ENCODE measurements around the gene CSGALNACT2.
A peak's percentile ranks its signal among the peaks of the same experiment; 100 is the strongest.

CSGALNACT2 gene

DNA sequence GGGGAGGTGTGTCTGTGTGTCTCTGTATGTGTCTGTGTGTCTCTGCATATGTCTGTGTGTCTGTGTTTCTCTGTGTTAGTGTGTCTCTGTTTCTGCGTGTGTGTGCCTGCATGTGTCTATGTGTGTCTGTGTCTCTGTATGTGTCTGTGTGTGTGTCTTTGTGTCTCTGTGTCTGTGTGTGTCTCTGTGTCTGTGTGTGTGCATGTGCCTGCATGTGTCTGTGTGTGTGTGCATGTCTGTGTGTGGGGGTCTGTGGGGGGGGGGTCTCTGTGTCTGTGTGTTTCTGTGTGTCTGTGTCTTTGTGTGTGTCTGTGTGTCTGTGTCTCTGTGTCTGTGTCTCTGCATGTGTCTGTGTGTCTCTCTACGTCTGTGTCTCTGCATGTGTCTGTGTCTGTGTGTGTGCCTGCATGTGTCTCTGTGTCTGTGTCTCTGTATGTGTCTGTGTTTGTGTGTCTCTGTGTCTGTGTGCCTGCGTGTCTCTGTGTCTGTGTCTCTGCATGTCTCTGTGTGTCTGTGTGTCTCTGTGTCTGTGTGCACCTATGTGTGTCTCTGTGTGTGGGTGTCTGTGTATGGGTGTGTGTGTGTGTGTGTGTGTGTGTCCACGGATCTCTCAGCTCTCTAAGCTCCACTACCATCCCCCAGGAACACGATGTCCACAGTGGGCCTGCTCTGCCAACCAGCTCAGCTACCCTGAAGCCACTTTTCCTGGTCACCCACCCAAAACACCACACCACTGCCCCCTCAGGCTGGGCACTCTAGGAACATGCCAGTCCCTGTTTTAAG, 87.0 kb downstream of the CSGALNACT2 start:
- TF ChIP-seq POLR2A (IDR thresholded peaks at IDR 0.05; ENCODE audit: low read length): no peak
- no peak for TF ChIP-seq GATA1 (IDR thresholded peaks at IDR 0.05; ENCODE audit: low read depth, low read length)
- no peak for DNase-seq

GRCh38 chr10:43225787-43226153, 87.5 kb downstream of the CSGALNACT2 start:
- no peak for DNase-seq

GRCh38 chr10:43226441-43226840, 88.2 kb downstream of the CSGALNACT2 start:
- TF ChIP-seq POLR2A (IDR thresholded peaks at IDR 0.05; ENCODE audit: low read length): no peak
- no peak for TF ChIP-seq GATA1 (IDR thresholded peaks at IDR 0.05; ENCODE audit: low read depth, low read length)
- DNase-seq: no peak

More at GRCh38 chr10:43225787-43226153, 87.5 kb downstream of the CSGALNACT2 start:
- TF ChIP-seq POLR2A (IDR thresholded peaks at IDR 0.05; ENCODE audit: low read length): no peak
- no peak for TF ChIP-seq GATA1 (IDR thresholded peaks at IDR 0.05; ENCODE audit: low read depth, low read length)

- no peak for TF ChIP-seq GATA1 (IDR thresholded peaks at IDR 0.05; ENCODE audit: low read depth, low read length)
- no peak for TF ChIP-seq POLR2A (IDR thresholded peaks at IDR 0.05; ENCODE audit: low read length)
- no peak for DNase-seq
Measured at GRCh38 chr10:43226851-43227845, 88.9 kb downstream of the CSGALNACT2 start.

- no peak for TF ChIP-seq GATA1 (IDR thresholded peaks at IDR 0.05; ENCODE audit: low read depth, low read length)
- no peak for TF ChIP-seq POLR2A (IDR thresholded peaks at IDR 0.05; ENCODE audit: low read length)
- DNase-seq: no peak
Measured at GRCh38 chr10:43227911-43228782, 89.9 kb downstream of the CSGALNACT2 start.

- no peak for DNase-seq
- TF ChIP-seq POLR2A (IDR thresholded peaks at IDR 0.05; ENCODE audit: low read length): no peak
Measured at GRCh38 chr10:43228783-43229207, 90.5 kb downstream of the CSGALNACT2 start.

GRCh38 chr10:43229208-43230061, 91.2 kb downstream of the CSGALNACT2 start:
- TF ChIP-seq GATA1 (IDR thresholded peaks at IDR 0.05; ENCODE audit: low read depth, low read length) (no peak), POLR2A (IDR thresholded peaks at IDR 0.05; ENCODE audit: low read length) (no peak)
- no peak for DNase-seq

DNA sequence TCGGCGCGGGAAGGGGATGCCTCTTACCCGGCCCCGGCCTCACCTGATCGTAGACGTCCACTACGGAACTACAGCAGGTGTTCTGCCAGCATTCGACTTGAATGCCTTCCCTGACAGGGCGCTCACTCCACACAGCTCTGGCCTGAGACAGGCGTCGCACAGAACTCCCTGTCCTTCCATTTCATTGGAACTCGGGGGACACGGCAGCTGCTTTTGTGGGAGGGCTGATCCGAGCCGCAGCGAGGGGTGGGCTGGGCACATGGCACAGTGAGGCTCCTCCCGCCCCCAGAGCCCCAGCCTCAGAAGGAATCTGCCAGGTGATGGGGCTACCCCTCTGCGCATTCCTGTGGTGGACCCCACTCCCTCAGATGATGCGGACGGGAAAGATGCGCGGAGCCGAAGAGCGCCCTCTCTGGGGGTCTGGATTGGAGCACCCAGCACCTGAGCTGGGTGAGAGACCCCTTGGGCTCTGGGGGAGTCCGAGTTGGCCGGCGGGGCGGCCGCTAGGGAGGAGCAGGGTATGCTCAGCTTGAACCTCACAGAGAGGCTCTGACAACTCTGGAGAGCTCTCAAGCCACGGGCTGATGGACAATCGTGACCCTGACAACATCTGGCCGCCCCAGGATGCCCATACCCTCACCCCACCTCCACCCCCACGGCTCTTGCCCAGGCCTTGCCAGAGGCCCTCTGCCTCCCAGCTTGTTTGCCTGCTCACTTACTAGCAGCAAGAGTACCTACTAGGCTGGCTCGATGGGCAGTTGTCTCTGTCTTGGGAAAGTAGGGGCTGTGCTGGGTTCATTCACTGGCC, 92.1 kb downstream of the CSGALNACT2 start:
- TF ChIP-seq POLR2A (IDR thresholded peaks at IDR 0.05; ENCODE audit: low read length) (no peak), GATA1 (IDR thresholded peaks at IDR 0.05; ENCODE audit: low read depth, low read length) (no peak)
- no peak for DNase-seq

- TF ChIP-seq GATA1 (IDR thresholded peaks at IDR 0.05; ENCODE audit: low read depth, low read length): no peak
- TF ChIP-seq POLR2A (IDR thresholded peaks at IDR 0.05; ENCODE audit: low read length): no peak
- DNase-seq: no peak
Measured at GRCh38 chr10:43230909-43231522, 92.8 kb downstream of the CSGALNACT2 start.

DNA sequence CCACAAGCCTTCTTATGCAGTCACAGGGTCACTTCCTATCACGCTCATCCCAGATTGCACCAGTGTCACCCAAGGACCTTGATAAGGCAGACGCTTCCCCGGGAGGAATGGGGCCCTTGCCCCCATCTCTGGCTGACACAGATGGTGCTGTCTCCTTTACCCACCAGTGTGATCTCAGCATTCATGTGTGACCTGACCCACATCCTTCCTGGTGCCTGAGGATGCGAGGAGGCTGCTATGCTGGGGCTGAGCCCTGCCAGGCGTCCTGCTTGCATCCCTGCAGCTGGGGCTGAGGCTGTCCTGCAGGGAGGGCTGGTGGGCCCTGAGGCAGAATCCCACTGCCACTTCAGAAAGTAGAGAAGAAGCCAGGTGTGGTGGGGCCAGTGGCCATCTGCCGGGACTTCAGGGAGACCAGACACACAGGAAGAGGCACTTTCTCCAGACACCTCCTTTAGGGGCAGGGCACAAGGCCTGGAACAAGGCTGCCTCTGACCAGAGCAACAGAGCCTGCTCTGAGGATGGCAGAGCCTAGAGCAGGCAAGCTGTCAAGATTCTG, 93.4 kb downstream of the CSGALNACT2 start:
- TF ChIP-seq POLR2A (IDR thresholded peaks at IDR 0.05; ENCODE audit: low read length) (no peak), GATA1 (IDR thresholded peaks at IDR 0.05; ENCODE audit: low read depth, low read length) (no peak)

More for the DNA sequence above, 93.4 kb downstream of the CSGALNACT2 start:
- peak in 1 of 2 experiments; percentile 38 for DNase-seq

Measured in erythroblast (primary cell).